HepG2 (cell line): ENCODE data around the gene CACNA1H. TPM values are rescaled to one million over a fixed set of nuclear protein-coding genes. Genes with fewer than 3 reads are reported as not detected.

Experiments used
- ATAC-seq: fragments of 200-7000 bp; cut with Tn5 transposase; 3 replicates; pipeline ENCODE4 v1.9.1; 2020; ENCODE audit warnings: mild to moderate bottlenecking, moderate library complexity
- BruUV-seq: library from RNA; stranded (reverse); fragments of 400-500 nt; replicated peaks from 2 replicates; lab custom pipeline; 2021; lab: Mats Ljungman, UMichigan
- CTCF ChIA-PET: fragments of 300-600 bp; formaldehyde crosslinking; extraction: SDS; loops from one replicate; lab custom pipeline; 2021; ENCODE audit warnings: low total read pairs, inconsistent platforms, low intra/inter-chr PET ratio; lab: Yijun Ruan, JAX
- POLR2A ChIA-PET: fragments of 350-600 bp; sonication (Branson Sonifier 250); formaldehyde crosslinking; loops from one replicate; lab custom pipeline; 2020; ENCODE audit warnings: antibody characterized with exemption, inconsistent platforms; lab: Yijun Ruan, JAX
- DNase-seq: peaks from one replicate; pipeline ENCODE4 v3.0.0-alpha.2; 2015; ENCODE audit warnings: low spot score
- FAIRE-seq: peaks from 3 replicates; lab custom pipeline; 2011; peaks lifted over from hg19 to GRCh38; lab: Jason Lieb, UNC
- H2AFZ ChIP-seq: one replicate; pipeline ENCODE4 v1.6.1; 2011; ENCODE audit warnings: low read length, inconsistent platforms
- H3K27ac ChIP-seq: fragments of 300-600 bp; 3 replicates; pipeline ENCODE4 v1.8.0; 2011; ENCODE audit warnings: mixed run types, mild to moderate bottlenecking, mixed read lengths, low read length, inconsistent platforms; ENCODE audit not compliant: insufficient read depth; ENCODE audit errors: extremely low read length
- H3K27me3 ChIP-seq, 2 experiments: fragments of 200-600 bp in 1 of 2; 2 replicates in 1 of 2; 3 replicates in 1 of 2; pipeline versions ENCODE4 v1.6.0 to v1.8.0; 2011; ENCODE audit warnings: low read length in 2 of 2, mild to moderate bottlenecking in 2 of 2, moderate library complexity in 2 of 2, inconsistent platforms in 1 of 2; ENCODE audit not compliant: insufficient read depth in 2 of 2, control insufficient read depth in 1 of 2
- H3K36me3 ChIP-seq, 2 experiments: fragments of 200-600 bp in 1 of 2; replicated peaks in 1 of 2; 2 replicates in 1 of 2; 3 replicates in 1 of 2; pipeline versions ENCODE4 v1.5.1 to v1.8.0; 2011; ENCODE audit warnings: low read length in 2 of 2, inconsistent platforms in 1 of 2; ENCODE audit not compliant: insufficient read depth in 2 of 2, control insufficient read depth in 1 of 2
- H3K4me1 ChIP-seq: 2 replicates; pipeline ENCODE4 v1.5.1; 2012; ENCODE audit warnings: low read length, inconsistent platforms; ENCODE audit not compliant: insufficient read depth
- H3K4me2 ChIP-seq: 2 replicates; pipeline ENCODE4 v1.6.0; 2011; ENCODE audit warnings: low read depth, low read length, inconsistent platforms
- H3K4me3 ChIP-seq, 3 experiments: fragments of 200-600 bp in 1 of 3; sonication (generic), shearing (Covaris generic) in 1 of 3; replicated peaks in 1 of 3; 2 replicates each; pipeline ENCODE4 v1.5.1; 2011 to 2016; ENCODE audit warnings: low read length in 3 of 3, inconsistent platforms in 2 of 3, low read depth in 2 of 3, mild to moderate bottlenecking in 2 of 3, control low read depth in 1 of 3, mixed read lengths in 1 of 3; ENCODE audit not compliant: insufficient read depth in 1 of 3
- H3K79me2 ChIP-seq: one replicate; pipeline ENCODE4 v1.6.1; 2011; ENCODE audit warnings: low read length, inconsistent platforms; ENCODE audit not compliant: insufficient read depth
- H3K9ac ChIP-seq: 2 replicates; pipeline ENCODE4 v1.6.0; 2011; ENCODE audit warnings: mild to moderate bottlenecking, low read depth, low read length, inconsistent platforms; ENCODE audit not compliant: insufficient read depth
- H3K9me3 ChIP-seq: 2 replicates; pipeline ENCODE4 v1.5.1; 2012; ENCODE audit warnings: mild to moderate bottlenecking, low read length
- H4K20me1 ChIP-seq: 2 replicates; pipeline ENCODE4 v1.6.0; 2011; ENCODE audit warnings: inconsistent platforms, mild to moderate bottlenecking, low read length, moderate library complexity; ENCODE audit not compliant: insufficient read depth
- BCL6 ChIP-seq: IDR thresholded peaks from 2 replicates; pipeline ENCODE4 v1.6.1; 2016; ENCODE audit warnings: missing genetic modification reagents, missing compliant biosample characterization
- JARID2 ChIP-seq: sonication (generic); formaldehyde crosslinking; IDR thresholded peaks from 2 replicates; pipeline ENCODE4 v1.8.1; 2023; ENCODE audit warnings: missing genetic modification reagents, inconsistent platforms; ENCODE audit not compliant: insufficient replicate concordance
- MIXL1 ChIP-seq: IDR thresholded peaks from 2 replicates; pipeline ENCODE4 v1.6.1; 2016
- POLR2A ChIP-seq, 2 experiments: IDR thresholded peaks; 2 replicates each; pipeline ENCODE4 v1.6.1; 2011; ENCODE audit warnings: low read depth in 2 of 2, low read length in 2 of 2, mild to moderate bottlenecking in 1 of 2, moderate library complexity in 1 of 2; ENCODE audit not compliant: insufficient read depth in 1 of 2
- POLR2AphosphoS2 ChIP-seq: IDR thresholded peaks from 2 replicates; pipeline ENCODE4 v1.6.1; 2011; ENCODE audit warnings: low read depth, low read length, improper control_type of control experiment
- SOX6 ChIP-seq, 2 experiments: fragments of 450-650 bp in 1 of 2; sonication (generic) in 1 of 2; formaldehyde crosslinking in 1 of 2; IDR thresholded peaks; 2 replicates each; pipeline versions ENCODE4 v1.4.0 to v1.6.1; 2017 to 2020; ENCODE audit warnings: antibody characterized with exemption in 1 of 2, mild to moderate bottlenecking in 1 of 2, missing genetic modification reagents in 1 of 2
- TOE1 ChIP-seq: sonication (generic); formaldehyde crosslinking; IDR thresholded peaks from 2 replicates; pipeline ENCODE4 v1.4.0; 2020; ENCODE audit warnings: mild to moderate bottlenecking, missing genetic modification reagents
- ZKSCAN5 ChIP-seq: sonication (generic); formaldehyde crosslinking; IDR thresholded peaks from 2 replicates; pipeline ENCODE4 v1.5.1; 2020; ENCODE audit warnings: mild to moderate bottlenecking, missing genetic modification reagents
- ZNF264 ChIP-seq: sonication (generic); formaldehyde crosslinking; IDR thresholded peaks from 2 replicates; pipeline ENCODE4 v1.4.0; 2020; ENCODE audit warnings: missing genetic modification reagents
- ZNF468 ChIP-seq: sonication (generic); formaldehyde crosslinking; IDR thresholded peaks from 2 replicates; pipeline ENCODE4 v1.8.0; 2022; ENCODE audit warnings: mild to moderate bottlenecking, moderate library complexity, missing genetic modification reagents
- ZNF562 ChIP-seq: sonication (generic); formaldehyde crosslinking; IDR thresholded peaks from 2 replicates; pipeline ENCODE4 v1.8.0; 2022; ENCODE audit warnings: missing genetic modification reagents, borderline replicate concordance
- ZNF589 ChIP-seq: sonication (generic); formaldehyde crosslinking; conservative IDR thresholded peaks from 2 replicates; pipeline ENCODE4 v1.8.0; 2022; ENCODE audit warnings: mild to moderate bottlenecking, moderate library complexity, missing genetic modification reagents
- ZNF775 ChIP-seq: sonication (generic); formaldehyde crosslinking; IDR thresholded peaks from 2 replicates; pipeline ENCODE4 v1.4.0; 2020; ENCODE audit warnings: missing genetic modification reagents, mild to moderate bottlenecking, moderate library complexity, borderline replicate concordance
- WGBS: methylation state at CpG from one replicate; pipeline ENCODE4 v1.1.6; 2017; ENCODE audit warnings: low lambda C conversion rate; 5-methylcytosine and 5-hydroxymethylcytosine counted together
- in situ Hi-C: cut with HindIII; loops from 2 replicates; pipeline ENCODE4 v1.10.0; 2017; ENCODE audit warnings: low pct_unique_long_range_greater_than_20kb; ENCODE audit not compliant: extremely low pct_ligation_motif_present
- intact Hi-C: fragments of 100-400 bp; cut with micrococcal nuclease; formaldehyde crosslinking; loops from one replicate; pipeline ENCODE4 v1.10.0; 2022; ENCODE audit not compliant: unreplicated experiment
- polyA plus RNA-seq, 8 experiments: library from polyadenylated mRNA; depleted of rRNA in 3 of 8; stranded (reverse) in 7 of 8; unstranded in 1 of 8; fragments of >200 nt; fragmentation: Illumina TruSeq in 4 of 8; extraction: Trizol in 4 of 8; gene quantifications; 2 replicates each; pipeline versions ENCODE4 v1.2.1 to v1.2.3, GENCODE V29; 2011 to 2016; ENCODE audit warnings: low read depth in 4 of 8, missing spikeins in 1 of 8, mixed read lengths in 1 of 8; ENCODE audit not compliant: insufficient read depth in 1 of 8
- total RNA-seq, 5 experiments: library from RNA; depleted of rRNA; stranded (reverse); fragments of >200 nt; fragmentation: Illumina TruSeq; extraction: Trizol; gene quantifications; 2 replicates each; pipeline ENCODE4 v1.2.3, GENCODE V29; 2016; ENCODE audit warnings: low read depth in 1 of 5
- TF ChIP-seq, protein P1 (sequence below): sonication (generic); formaldehyde crosslinking; conservative IDR thresholded peaks from 2 replicates; pipeline ENCODE4 v1.8.1; 2023; ENCODE audit warnings: missing genetic modification reagents

CACNA1H gene
- total and polyA plus RNA-seq, 2 of the 13 experiments (the other 11 are each of a cell fraction or from before 2014, with no cell fraction given), result 0.40 to 1.8 TPM

DNA sequence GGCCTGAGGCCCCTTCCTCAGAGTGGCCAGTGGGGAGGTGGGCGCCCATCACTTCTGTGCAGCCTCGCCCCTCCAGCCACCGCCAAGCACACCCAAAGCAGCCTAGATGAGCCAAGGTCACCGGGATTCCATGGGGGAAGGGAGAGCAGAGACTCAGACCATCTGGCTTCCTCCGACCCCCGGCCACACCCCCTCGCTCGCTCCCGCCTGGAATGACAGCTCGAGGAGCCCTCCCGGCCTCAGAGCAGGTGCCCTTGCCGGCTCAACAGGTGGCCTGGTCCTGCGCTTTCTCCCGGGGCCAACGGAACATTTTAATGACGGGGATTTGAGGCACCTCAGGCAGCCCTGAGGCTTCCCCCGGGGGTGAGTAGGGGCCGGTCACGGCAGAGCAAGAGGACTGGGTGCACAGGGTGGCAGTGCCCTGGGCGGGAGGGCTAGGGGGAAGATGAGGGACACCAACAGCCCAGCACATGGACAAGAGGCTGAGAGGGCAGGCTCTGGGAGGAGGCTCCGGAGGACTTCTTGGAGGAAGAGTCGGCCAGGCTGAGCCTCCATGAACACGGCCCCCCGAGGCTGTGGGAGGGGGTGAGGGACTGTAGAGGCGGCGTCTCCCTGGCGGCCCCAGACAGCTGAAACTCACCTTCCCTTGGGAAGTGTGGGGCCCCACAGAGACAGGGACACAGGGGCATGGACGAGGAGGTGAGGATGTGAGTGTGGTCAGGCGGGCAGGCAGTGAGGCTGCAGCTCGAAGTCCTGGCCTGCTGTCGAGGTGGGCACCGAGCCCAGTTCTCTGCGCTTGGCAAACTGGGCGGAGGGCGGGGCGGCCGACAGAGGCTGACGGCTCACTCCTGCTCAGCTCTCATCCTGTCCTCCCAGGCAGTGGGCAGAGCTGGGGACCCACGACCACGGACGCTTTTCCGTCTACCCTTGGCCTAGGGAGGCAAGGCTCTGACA is 44.3 kb upstream of the CACNA1H start:
- H3K4me2 ChIP-seq, result no peak overlapping the region
- no TSS peak for BruUV-seq
- no peak overlapping the region for H2AFZ ChIP-seq
- no peak for TF ChIP-seq ZNF589
- TF ChIP-seq TOE1 (CRISPR knock-in tag), result no peak
- TF ChIP-seq ZNF264, result no peak
- TF ChIP-seq MIXL1, result no peak
- no peak for TF ChIP-seq POLR2AphosphoS2
- TF ChIP-seq, protein P1, sequence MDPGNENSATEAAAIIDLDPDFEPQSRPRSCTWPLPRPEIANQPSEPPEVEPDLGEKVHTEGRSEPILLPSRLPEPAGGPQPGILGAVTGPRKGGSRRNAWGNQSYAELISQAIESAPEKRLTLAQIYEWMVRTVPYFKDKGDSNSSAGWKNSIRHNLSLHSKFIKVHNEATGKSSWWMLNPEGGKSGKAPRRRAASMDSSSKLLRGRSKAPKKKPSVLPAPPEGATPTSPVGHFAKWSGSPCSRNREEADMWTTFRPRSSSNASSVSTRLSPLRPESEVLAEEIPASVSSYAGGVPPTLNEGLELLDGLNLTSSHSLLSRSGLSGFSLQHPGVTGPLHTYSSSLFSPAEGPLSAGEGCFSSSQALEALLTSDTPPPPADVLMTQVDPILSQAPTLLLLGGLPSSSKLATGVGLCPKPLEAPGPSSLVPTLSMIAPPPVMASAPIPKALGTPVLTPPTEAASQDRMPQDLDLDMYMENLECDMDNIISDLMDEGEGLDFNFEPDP (CRISPR knock-in tag), result no peak
- TF ChIP-seq ZKSCAN5, result no peak
- no peak for TF ChIP-seq ZNF468 (CRISPR knock-in tag)
- TF ChIP-seq ZNF562, result no peak
- no peak for TF ChIP-seq BCL6
- TF ChIP-seq JARID2 (CRISPR knock-in tag), result no peak
- no peak for TF ChIP-seq SOX6 (IDR thresholded peaks at IDR 0.05)
- TF ChIP-seq SOX6 (CRISPR knock-in tag; IDR thresholded peaks at IDR 0.05), result no peak
- TF ChIP-seq ZNF775 (CRISPR knock-in tag), result no peak
- no peak for TF ChIP-seq POLR2A (IDR thresholded peaks at IDR 0.05; ENCODE audit: insufficient read depth in 1 of 2, low read depth in 2 of 2, low read length in 2 of 2)
- ATAC-seq (no peak), FAIRE-seq (no peak), DNase-seq (no peak)
- H4K20me1 ChIP-seq, result peaks cover 3% of the 10 kb centered on the region; the same call in 1 of the 2 replicates
- no peak overlapping the region for H3K4me3 ChIP-seq
- no peaks in the 10 kb centered on the region for H3K9me3 ChIP-seq
- H3K79me2 ChIP-seq, result no peaks in the 10 kb centered on the region
- H3K36me3 ChIP-seq, result no peaks in the 10 kb centered on the region
- no peak overlapping the region for H3K9ac ChIP-seq
- intact Hi-C loops (no loop called here), in situ Hi-C loops (no loop called here)
- H3K4me1 ChIP-seq, result peaks cover 18% of the 10 kb centered on the region
- no peak overlapping the region for H3K27ac ChIP-seq
- CTCF ChIA-PET, result interaction anchor here (2.7 kb wide), 1 partner anchor 76 kb away, joined by 10 read pairs; no protein-coding TSS in a partner anchor
- POLR2A ChIA-PET, result no interaction called here
- H3K27me3 ChIP-seq, result peaks cover 29 to 94% of the 10 kb centered on the region in 2 experiments
- WGBS, result 3% methylated on average over 5 of the region's 42 CpGs
